Measurements from ENCODE around the gene AMT. TPM values are rescaled to one million over a fixed set of nuclear protein-coding genes. Genes with fewer than 3 reads are reported as not detected.

Gene AMT
- total RNA-seq, 1 experiment from 2014 or later: 1.3 TPM

GRCh38 chr3:49416867-49417266, 5.4 kb downstream of the AMT start:
- H3K9me3 ChIP-seq (ENCODE audit: low read depth, low read length, poor library complexity, severe bottlenecking): no peaks in the 10 kb centered on the region
- ChIA-PET POLR2A (ENCODE audit: low non-redundant PET) (no interaction called here), CTCF (no interaction called here)
- DNase-seq (ENCODE audit: low spot score): no peak
- no peaks in the 10 kb centered on the region for H3K4me1 ChIP-seq (ENCODE audit: insufficient read depth, low read length, poor library complexity, severe bottlenecking)
- intact Hi-C loops (cut with micrococcal nuclease; ENCODE audit: unreplicated experiment): loop anchor here (10.0 kb wide), 1 partner anchor 62 kb away; the partner anchor contains the start of gene GPX1
- BruUV-seq (replicated peaks): no TSS peak
- no peak overlapping the region for H3K27ac ChIP-seq (ENCODE audit: low read depth, low read length, poor library complexity, severe bottlenecking)
- no peaks in the 10 kb centered on the region for H3K27me3 ChIP-seq (replicated peaks; ENCODE audit: insufficient read depth, low read depth, low read length, poor library complexity)
- no peaks in the 10 kb centered on the region for H3K36me3 ChIP-seq (ENCODE audit: insufficient read depth, low read length, poor library complexity, severe bottlenecking)
- H3K4me3 ChIP-seq (ENCODE audit: low read depth, low read length, poor library complexity, severe bottlenecking): no peak overlapping the region
- TF ChIP-seq CTCF (conservative IDR thresholded peaks at IDR 0.05; ENCODE audit: low read depth, low read length) (no peak), EZH2 (IDR thresholded peaks at IDR 0.05; ENCODE audit: borderline replicate concordance, low read depth, low read length, poor library complexity, severe bottlenecking) (no peak)

GRCh38 chr3:49415931-49416601, 6.2 kb downstream of the AMT start:
- no peak overlapping the region for H3K27ac ChIP-seq (ENCODE audit: low read depth, low read length, poor library complexity, severe bottlenecking)
- ChIA-PET CTCF (no interaction called here), POLR2A (ENCODE audit: low non-redundant PET) (interaction anchor here (0.6 kb wide), 1 partner anchor 402 kb away, joined by 21 read pairs; no protein-coding TSS in a partner anchor)
- no peaks in the 10 kb centered on the region for H3K4me1 ChIP-seq (ENCODE audit: insufficient read depth, low read length, poor library complexity, severe bottlenecking)
- no peak for TF ChIP-seq EZH2 (IDR thresholded peaks at IDR 0.05; ENCODE audit: borderline replicate concordance, low read depth, low read length, poor library complexity, severe bottlenecking)
- TF ChIP-seq CTCF (conservative IDR thresholded peaks at IDR 0.05; ENCODE audit: low read depth, low read length): no peak
- intact Hi-C loops (cut with micrococcal nuclease; ENCODE audit: unreplicated experiment): loop anchor here (10.0 kb wide), 1 partner anchor 61 kb away; the partner anchor contains the start of gene GPX1
- H3K9me3 ChIP-seq (ENCODE audit: low read depth, low read length, poor library complexity, severe bottlenecking): no peaks in the 10 kb centered on the region
- BruUV-seq (replicated peaks): no TSS peak
- no peaks in the 10 kb centered on the region for H3K36me3 ChIP-seq (ENCODE audit: insufficient read depth, low read length, poor library complexity, severe bottlenecking)
- H3K27me3 ChIP-seq (replicated peaks; ENCODE audit: insufficient read depth, low read depth, low read length, poor library complexity): no peaks in the 10 kb centered on the region
- no peak overlapping the region for H3K4me3 ChIP-seq (ENCODE audit: low read depth, low read length, poor library complexity, severe bottlenecking)
- DNase-seq (ENCODE audit: low spot score): no peak

- CTCF ChIA-PET: no interaction called here
- Histone ChIP-seq H3K27me3 (replicated peaks; ENCODE audit: insufficient read depth, low read depth, low read length, poor library complexity) (no peaks in the 10 kb centered on the region), H3K4me1 (ENCODE audit: insufficient read depth, low read length, poor library complexity, severe bottlenecking) (no peaks in the 10 kb centered on the region), H3K4me3 (ENCODE audit: low read depth, low read length, poor library complexity, severe bottlenecking) (no peak overlapping the region), H3K27ac (ENCODE audit: low read depth, low read length, poor library complexity, severe bottlenecking) (no peak overlapping the region), H3K36me3 (ENCODE audit: insufficient read depth, low read length, poor library complexity, severe bottlenecking) (no peaks in the 10 kb centered on the region), H3K9me3 (ENCODE audit: low read depth, low read length, poor library complexity, severe bottlenecking) (no peaks in the 10 kb centered on the region)
- intact Hi-C loops (cut with micrococcal nuclease; ENCODE audit: unreplicated experiment): loop anchor here (10.0 kb wide), 1 partner anchor 60 kb away; the partner anchor contains the start of gene GPX1
- TF ChIP-seq CTCF (conservative IDR thresholded peaks at IDR 0.05; ENCODE audit: low read depth, low read length): no peak
- TF ChIP-seq EZH2 (IDR thresholded peaks at IDR 0.05; ENCODE audit: borderline replicate concordance, low read depth, low read length, poor library complexity, severe bottlenecking): no peak
- no peak for DNase-seq (ENCODE audit: low spot score)
- no TSS peak for BruUV-seq (replicated peaks)
- POLR2A ChIA-PET (ENCODE audit: low non-redundant PET): no interaction called here
Measured at GRCh38 chr3:49414753-49415152, 7.5 kb downstream of the AMT start.

Measured in A673 (cell line).